ENCODE measurements around the gene ICAM5. TPM values are rescaled to one million over a fixed set of nuclear protein-coding genes. Genes with fewer than 3 reads are reported as not detected.

Gene ICAM5
- total RNA-seq, 1 experiment from 2014 or later, result 0.61 TPM

DNA sequence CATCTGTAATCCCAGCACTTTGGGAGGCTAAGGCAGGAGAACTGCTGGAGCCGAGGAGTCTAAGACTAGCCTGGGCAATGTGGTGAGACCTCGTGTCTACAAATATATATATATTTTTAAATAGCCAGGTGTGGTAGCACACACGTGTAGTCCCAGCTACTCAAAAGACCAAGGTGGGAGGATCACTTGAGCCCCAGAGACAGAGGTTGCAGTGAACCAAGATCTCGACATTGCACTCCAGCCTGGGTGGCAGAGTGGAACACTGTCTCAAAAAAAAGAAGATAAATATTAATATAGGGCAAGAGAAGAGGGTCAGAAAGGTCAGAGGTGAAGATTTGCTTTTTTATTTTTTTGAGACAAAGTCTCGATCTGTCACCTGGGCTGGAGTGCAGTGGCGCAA is 43.2 kb upstream of the ICAM5 start:
- no TSS peak for BruUV-seq (replicated peaks)
- no peak overlapping the region for H3K27ac Mint-ChIP-seq (ENCODE audit: unreplicated experiment)
- CTCF ChIA-PET, result no interaction called here
- peaks cover 5% of the 10 kb centered on the region for H3K36me3 Mint-ChIP-seq (ENCODE audit: insufficient read depth, unreplicated experiment)
- intact Hi-C loops (cut with micrococcal nuclease; ENCODE audit: unreplicated experiment), result no loop called here
- no peaks in the 10 kb centered on the region for H3K9me3 Mint-ChIP-seq (ENCODE audit: low read depth, unreplicated experiment)
- no peaks in the 10 kb centered on the region for H3K27me3 Mint-ChIP-seq (ENCODE audit: unreplicated experiment)
- TF ChIP-seq, protein P1, sequence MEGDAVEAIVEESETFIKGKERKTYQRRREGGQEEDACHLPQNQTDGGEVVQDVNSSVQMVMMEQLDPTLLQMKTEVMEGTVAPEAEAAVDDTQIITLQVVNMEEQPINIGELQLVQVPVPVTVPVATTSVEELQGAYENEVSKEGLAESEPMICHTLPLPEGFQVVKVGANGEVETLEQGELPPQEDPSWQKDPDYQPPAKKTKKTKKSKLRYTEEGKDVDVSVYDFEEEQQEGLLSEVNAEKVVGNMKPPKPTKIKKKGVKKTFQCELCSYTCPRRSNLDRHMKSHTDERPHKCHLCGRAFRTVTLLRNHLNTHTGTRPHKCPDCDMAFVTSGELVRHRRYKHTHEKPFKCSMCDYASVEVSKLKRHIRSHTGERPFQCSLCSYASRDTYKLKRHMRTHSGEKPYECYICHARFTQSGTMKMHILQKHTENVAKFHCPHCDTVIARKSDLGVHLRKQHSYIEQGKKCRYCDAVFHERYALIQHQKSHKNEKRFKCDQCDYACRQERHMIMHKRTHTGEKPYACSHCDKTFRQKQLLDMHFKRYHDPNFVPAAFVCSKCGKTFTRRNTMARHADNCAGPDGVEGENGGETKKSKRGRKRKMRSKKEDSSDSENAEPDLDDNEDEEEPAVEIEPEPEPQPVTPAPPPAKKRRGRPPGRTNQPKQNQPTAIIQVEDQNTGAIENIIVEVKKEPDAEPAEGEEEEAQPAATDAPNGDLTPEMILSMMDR (IDR thresholded peaks at IDR 0.05; ENCODE audit: unreplicated experiment), result no peak
- no peaks in the 10 kb centered on the region for H3K4me1 Mint-ChIP-seq (ENCODE audit: low read depth, unreplicated experiment)
- no peak overlapping the region for H3K4me3 Mint-ChIP-seq (ENCODE audit: low read depth, unreplicated experiment)
- DNase-seq, result no peak

DNA sequence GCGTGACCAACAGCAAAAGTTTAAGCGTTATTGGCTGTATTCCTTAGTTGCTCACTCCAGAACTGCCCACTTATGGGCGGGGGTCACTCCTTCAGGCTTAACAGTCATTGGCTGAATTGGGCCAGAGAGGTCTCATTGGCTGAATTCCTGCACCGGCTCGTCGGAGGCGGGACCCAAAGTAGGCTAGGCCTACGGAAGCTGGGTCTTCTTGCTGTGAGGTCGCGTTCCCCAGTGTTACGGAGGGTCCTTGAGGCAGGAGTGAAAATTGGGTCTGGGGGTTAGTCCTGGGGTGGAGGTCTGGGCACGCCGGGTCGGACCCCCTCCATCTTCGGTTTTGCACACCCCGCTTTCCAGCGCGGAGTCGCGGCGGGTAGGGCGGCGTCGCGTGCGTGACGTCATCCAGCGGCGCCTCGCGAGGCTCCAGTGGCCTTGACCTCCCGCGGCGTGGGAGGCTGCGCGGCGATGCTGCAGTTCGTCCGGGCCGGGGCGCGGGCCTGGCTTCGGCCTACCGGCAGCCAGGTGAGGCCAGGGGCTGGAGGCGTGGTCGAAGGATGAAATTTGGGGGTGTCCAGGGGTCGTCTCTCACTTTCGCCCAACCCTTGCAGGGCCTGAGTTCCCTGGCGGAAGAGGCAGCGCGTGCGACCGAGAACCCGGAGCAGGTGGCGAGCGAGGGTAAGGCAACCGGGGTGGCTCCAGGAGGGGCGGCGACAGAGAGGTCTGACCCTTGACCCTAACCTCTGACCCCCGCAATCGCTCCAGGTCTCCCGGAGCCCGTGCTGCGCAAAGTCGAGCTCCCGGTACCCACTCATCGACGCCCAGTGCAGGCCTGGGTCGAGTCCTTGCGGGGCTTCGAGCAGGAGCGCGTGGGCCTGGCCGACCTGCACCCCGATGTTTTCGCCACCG is 37.7 kb upstream of the ICAM5 start, which contains the start of gene MRPL4:
Gene MRPL4, plus strand, starts transcription at position 423 of the 903 bp plus-strand sequence. Its CDS starts 40 bp downstream, at position 463.
- BruUV-seq (replicated peaks), result no TSS peak
- Mint-ChIP-seq H3K9me3 (ENCODE audit: low read depth, unreplicated experiment) (no peaks in the 10 kb centered on the region), H3K27ac (ENCODE audit: unreplicated experiment) (peak within 1 kb of the TSS; percentile 89), H3K4me1 (ENCODE audit: low read depth, unreplicated experiment) (no peaks in the 10 kb centered on the region), H3K27me3 (ENCODE audit: unreplicated experiment) (no peaks in the 10 kb centered on the region), H3K4me3 (ENCODE audit: low read depth, unreplicated experiment) (peak within 1 kb of the TSS; percentile 94), H3K36me3 (ENCODE audit: insufficient read depth, unreplicated experiment) (peaks cover 31% of the 10 kb centered on the region)
- peak; percentile 88 for DNase-seq
- TF ChIP-seq, protein P1 (IDR thresholded peaks at IDR 0.05; ENCODE audit: unreplicated experiment), result no peak
- intact Hi-C loops (cut with micrococcal nuclease; ENCODE audit: unreplicated experiment), result loop anchor here (2.0 to 5.0 kb wide), 2 partner anchors 60 to 321 kb away; partner anchors contain the start of gene DNMT1
- CTCF ChIA-PET, result interaction anchor here (1.1 to 1.3 kb wide), 2 partner anchors 137 to 146 kb away, joined by 3 to 4 read pairs; partner anchors contain the start of gene PPAN

DNA sequence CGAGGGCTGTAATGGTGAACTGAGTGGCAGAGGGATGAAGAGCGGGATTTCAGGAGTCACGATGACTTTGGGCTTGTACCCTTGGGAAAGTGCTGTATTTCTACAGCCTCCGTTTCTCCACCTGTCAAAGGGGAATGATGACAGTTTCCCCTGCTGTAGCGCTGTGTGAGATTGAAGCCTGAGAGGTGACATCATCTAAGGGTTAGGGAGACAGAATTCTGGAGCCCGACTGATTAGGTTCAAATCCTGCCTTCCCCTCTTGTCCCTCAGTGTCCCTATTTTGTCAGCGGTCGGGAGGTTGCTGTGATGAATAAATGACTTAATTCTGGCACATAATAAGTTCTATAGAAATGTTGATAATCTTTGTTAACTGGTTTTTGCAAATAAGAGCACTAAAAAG is 37.0 kb upstream of the ICAM5 start:
- DNase-seq, result no peak
- peak overlapping the region; percentile 89 for H3K27ac Mint-ChIP-seq (ENCODE audit: unreplicated experiment)
- CTCF ChIA-PET, result no interaction called here
- H3K36me3 Mint-ChIP-seq (ENCODE audit: insufficient read depth, unreplicated experiment), result peaks cover 31% of the 10 kb centered on the region
- intact Hi-C loops (cut with micrococcal nuclease; ENCODE audit: unreplicated experiment), result loop anchor here (5.0 kb wide), 1 partner anchor 60 kb away; the partner anchor contains the start of gene DNMT1
- no peaks in the 10 kb centered on the region for H3K27me3 Mint-ChIP-seq (ENCODE audit: unreplicated experiment)
- peak overlapping the region; percentile 94 for H3K4me3 Mint-ChIP-seq (ENCODE audit: low read depth, unreplicated experiment)
- TF ChIP-seq, protein P1 (IDR thresholded peaks at IDR 0.05; ENCODE audit: unreplicated experiment), result no peak
- H3K9me3 Mint-ChIP-seq (ENCODE audit: low read depth, unreplicated experiment), result no peaks in the 10 kb centered on the region
- no peaks in the 10 kb centered on the region for H3K4me1 Mint-ChIP-seq (ENCODE audit: low read depth, unreplicated experiment)
- BruUV-seq (replicated peaks), result TSS peak; percentile 76

DNA sequence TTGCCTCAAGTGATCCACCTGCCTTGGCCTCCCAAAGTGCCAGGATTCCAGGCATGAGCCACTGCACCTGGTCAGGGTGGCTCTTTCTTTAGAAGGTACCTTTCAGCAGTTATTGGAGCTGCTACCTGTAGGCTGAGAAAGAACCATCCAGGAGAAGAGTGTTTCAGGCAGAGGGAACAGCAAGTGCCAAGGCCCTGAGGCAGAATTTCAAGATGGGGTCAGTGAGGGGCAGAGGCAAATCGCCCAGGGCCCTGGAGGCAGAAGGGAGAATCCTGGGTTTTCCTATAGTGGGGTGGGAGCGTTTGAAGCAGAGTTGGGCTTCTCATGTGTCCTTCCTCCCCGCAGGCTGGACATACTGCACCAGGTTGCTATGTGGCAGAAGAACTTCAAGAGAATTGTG is 35.5 kb upstream of the ICAM5 start:
- H3K4me3 Mint-ChIP-seq (ENCODE audit: low read depth, unreplicated experiment), result no peak overlapping the region
- no peaks in the 10 kb centered on the region for H3K27me3 Mint-ChIP-seq (ENCODE audit: unreplicated experiment)
- H3K36me3 Mint-ChIP-seq (ENCODE audit: insufficient read depth, unreplicated experiment), result peaks cover 31% of the 10 kb centered on the region
- DNase-seq, result no peak
- intact Hi-C loops (cut with micrococcal nuclease; ENCODE audit: unreplicated experiment), result loop anchor here (5.0 kb wide), 1 partner anchor 62 kb away; the partner anchor contains the start of gene DNMT1
- TF ChIP-seq, protein P1 (IDR thresholded peaks at IDR 0.05; ENCODE audit: unreplicated experiment), result no peak
- no peaks in the 10 kb centered on the region for H3K4me1 Mint-ChIP-seq (ENCODE audit: low read depth, unreplicated experiment)
- CTCF ChIA-PET, result no interaction called here
- no peak overlapping the region for H3K27ac Mint-ChIP-seq (ENCODE audit: unreplicated experiment)
- no TSS peak for BruUV-seq (replicated peaks)
- no peaks in the 10 kb centered on the region for H3K9me3 Mint-ChIP-seq (ENCODE audit: low read depth, unreplicated experiment)

All from Calu3 (cell line).